ENCODE measurements around the gene SMARCA5. TPM values are rescaled to one million over a fixed set of nuclear protein-coding genes. Genes with fewer than 3 reads are reported as not detected.

Gene SMARCA5
- total and polyA plus RNA-seq, 9 of the 15 experiments (the other 6 are each of a cell fraction or from before 2014, with no cell fraction given): 21.6 to 57.8 (median 34.6) TPM

GRCh38 chr4:143514169-143514495 lies 630 bp downstream of the SMARCA5 start:
- peak overlapping the region; percentile 83 to 98 for H3K9ac ChIP-seq (ENCODE audit: insufficient read depth in 1 of 2, low read depth in 2 of 2, low read length in 2 of 2)
- BruUV-seq (replicated peaks): TSS peak; percentile 36
- peaks cover 57% of the 10 kb centered on the region for H3K79me2 ChIP-seq (ENCODE audit: control insufficient read depth, insufficient read depth, low read length)
- WGBS (ENCODE audit: insufficient coverage, low coverage, missing lambda C conversion rate): 0% methylated on average over 13 of the region's 13 CpGs
- peaks cover 0 to 8% of the 10 kb centered on the region in 2 experiments; a peak in 3 of 5 replicates for H3K4me1 ChIP-seq (replicated peaks in 1 of 2; ENCODE audit: control insufficient read depth in 2 of 2, insufficient read depth in 2 of 2, low read length in 2 of 2)
- DNase-seq (ENCODE audit: extremely low read depth in 1 of 4, low spot score in 3 of 4): no peak
- no peaks in the 10 kb centered on the region for H3K9me1 ChIP-seq (ENCODE audit: control insufficient read depth, insufficient read depth, low read length)
- no peaks in the 10 kb centered on the region for H3K9me3 ChIP-seq (replicated peaks; ENCODE audit: control insufficient read depth, insufficient read depth, low read depth, low read length)
- intact Hi-C loops (cut with micrococcal nuclease): loop anchor here (5.0 to 10.0 kb wide), 2 partner anchors 177 to 621 kb away; partner anchors contain the start of gene GAB1
- H4K20me1 ChIP-seq (replicated peaks; ENCODE audit: control insufficient read depth, insufficient read depth, low read length): peaks cover 11% of the 10 kb centered on the region
- H3K27me3 ChIP-seq (ENCODE audit: control insufficient read depth in 2 of 2, insufficient read depth in 2 of 2, low read length in 2 of 2): no peaks in the 10 kb centered on the region
- POLR2A ChIA-PET: interaction anchor here (0.7 to 1.7 kb wide), 4 partner anchors 11 to 181 kb away, joined by 3 read pairs; no protein-coding TSS in a partner anchor
- H3K36me3 ChIP-seq (ENCODE audit: control insufficient read depth, insufficient read depth, low read length): peaks cover 30% of the 10 kb centered on the region
- ATAC-seq: no peak
- H3K4me3 ChIP-seq: peak overlapping the region; percentile 81
- FAIRE-seq: no peak
- H3K4me2 ChIP-seq (ENCODE audit: insufficient read depth, low read length): peak overlapping the region; percentile 89
- H3K27ac ChIP-seq (ENCODE audit: extremely low read depth, low read depth, low read length): peak overlapping the region; percentile 87
- H2AFZ ChIP-seq (ENCODE audit: low read depth, low read length): peak overlapping the region; percentile 94
- CTCF ChIA-PET (ENCODE audit: low intra/inter-chr PET ratio): no interaction called here
- in situ Hi-C loops (cut with MboI): no loop called here
- TF ChIP-seq MYC (IDR thresholded peaks at IDR 0.05; ENCODE audit: low read depth, low read length): no peak
- TF ChIP-seq MYC (CRISPR knock-in tag; IDR thresholded peaks at IDR 0.05; ENCODE audit: borderline replicate concordance, low read depth): peak; percentile 8; the same call in 1 of the 2 replicates
- TF ChIP-seq SMAD3 (CRISPR knock-in tag; conservative IDR thresholded peaks at IDR 0.05): no peak
- TF ChIP-seq HEY1 (CRISPR knock-in tag; IDR thresholded peaks at IDR 0.05; ENCODE audit: borderline replicate concordance): no peak
- TF ChIP-seq RNF2 (IDR thresholded peaks at IDR 0.05): 0 out of 2 replicates have a peak, but pooled peaks have one; percentile 1
- no peak for TF ChIP-seq ZNF592 (IDR thresholded peaks at IDR 0.05)
- no peak for TF ChIP-seq MAX (CRISPR knock-in tag; IDR thresholded peaks at IDR 0.05)
- no peak for TF ChIP-seq PURB (CRISPR knock-in tag; IDR thresholded peaks at IDR 0.05; ENCODE audit: low read depth)
- no peak for TF ChIP-seq NCOA1 (IDR thresholded peaks at IDR 0.05; ENCODE audit: low read depth)
- no peak for TF ChIP-seq IRF9 (tag; IDR thresholded peaks at IDR 0.05)
- no peak for TF ChIP-seq ARID1B (IDR thresholded peaks at IDR 0.05)
- no peak for TF ChIP-seq TFAP4 (CRISPR knock-in tag; IDR thresholded peaks at IDR 0.05; ENCODE audit: borderline replicate concordance)
- no peak for TF ChIP-seq ZNF785 (CRISPR knock-in tag; IDR thresholded peaks at IDR 0.05)
- TF ChIP-seq POLR3A (IDR thresholded peaks at IDR 0.05; ENCODE audit: borderline replicate concordance, extremely low read depth, insufficient read depth, insufficient read length): no peak
- no peak for TF ChIP-seq POU5F1 (IDR thresholded peaks at IDR 0.05; ENCODE audit: borderline replicate concordance, low read depth, low read length, partially characterized antibody)
- TF ChIP-seq SMAD4 (CRISPR knock-in tag; conservative IDR thresholded peaks at IDR 0.05): no peak
- TF ChIP-seq MED1 (CRISPR knock-in tag; IDR thresholded peaks at IDR 0.05; ENCODE audit: borderline replicate concordance): no peak

Measured in K562 (cell line).